H9 (cell line): Measurements from ENCODE around the gene UBQLN4. TPM values are rescaled to one million over a fixed set of nuclear protein-coding genes. Genes with fewer than 3 reads are reported as not detected.
A peak's percentile ranks its signal among the peaks of the same experiment; 100 is the strongest.

Source experiments
- DNase-seq: peaks from one replicate; pipeline ENCODE4 v3.0.0-alpha.2; 2017
- H2AFZ ChIP-seq: one replicate; pipeline ENCODE4 v1.6.1; 2013; ENCODE audit warnings: mild to moderate bottlenecking, low read length, control low read depth, moderate library complexity
- H2AK5ac ChIP-seq: 2 replicates; pipeline ENCODE4 v1.6.1; 2013; ENCODE audit warnings: low read length, control low read depth, mixed read lengths; ENCODE audit not compliant: insufficient read length
- H2BK120ac ChIP-seq: one replicate; pipeline ENCODE4 v1.6.1; 2013; ENCODE audit warnings: low read depth, mild to moderate bottlenecking, low read length, control low read depth, inconsistent platforms; ENCODE audit not compliant: poor library complexity, severe bottlenecking
- H2BK12ac ChIP-seq: 2 replicates; pipeline ENCODE4 v1.6.1; 2013; ENCODE audit warnings: low read length, control low read depth, mixed read lengths, low read depth; ENCODE audit not compliant: insufficient read length
- H2BK15ac ChIP-seq: 2 replicates; pipeline ENCODE4 v1.6.1; 2013; ENCODE audit warnings: low read depth, low read length, control low read depth
- H2BK20ac ChIP-seq: one replicate; pipeline ENCODE4 v1.6.1; 2013; ENCODE audit warnings: low read depth, mild to moderate bottlenecking, low read length, control low read depth, inconsistent platforms; ENCODE audit not compliant: poor library complexity, severe bottlenecking
- H2BK5ac ChIP-seq: 2 replicates; pipeline ENCODE4 v1.6.1; 2013; ENCODE audit warnings: low read length, control low read depth, mixed read lengths; ENCODE audit not compliant: insufficient read length
- H3K14ac ChIP-seq: 2 replicates; pipeline ENCODE4 v1.6.1; 2013; ENCODE audit warnings: low read length, control low read depth; ENCODE audit not compliant: insufficient read depth
- H3K18ac ChIP-seq: 2 replicates; pipeline ENCODE4 v1.6.1; 2013; ENCODE audit warnings: low read depth, mild to moderate bottlenecking, mixed read lengths, low read length, control low read depth; ENCODE audit not compliant: insufficient read length
- H3K23ac ChIP-seq: 2 replicates; pipeline ENCODE4 v1.6.1; 2013; ENCODE audit warnings: low read length, control low read depth, mixed read lengths, low read depth; ENCODE audit not compliant: insufficient read length
- H3K23me2 ChIP-seq: 2 replicates; pipeline ENCODE4 v1.6.1; 2013; ENCODE audit warnings: low read depth, mild to moderate bottlenecking, mixed read lengths, low read length, control low read depth; ENCODE audit not compliant: insufficient read length, poor library complexity, severe bottlenecking
- H3K27ac ChIP-seq: 2 replicates; pipeline ENCODE4 v1.5.1; 2013; ENCODE audit warnings: low read length, control low read depth, mixed read lengths, low read depth; ENCODE audit not compliant: insufficient read length
- H3K27me3 ChIP-seq: 2 replicates; pipeline ENCODE4 v1.6.1; 2013; ENCODE audit warnings: low read length, control low read depth, inconsistent platforms; ENCODE audit not compliant: insufficient read depth
- H3K4ac ChIP-seq: 2 replicates; pipeline ENCODE4 v1.6.1; 2013; ENCODE audit warnings: low read depth, mild to moderate bottlenecking, control low read depth, inconsistent platforms, low read length, moderate library complexity
- H3K4me1 ChIP-seq: 2 replicates; pipeline ENCODE4 v1.6.1; 2013; ENCODE audit warnings: low read length, control low read depth, inconsistent platforms; ENCODE audit not compliant: insufficient read depth
- H3K4me2 ChIP-seq: 2 replicates; pipeline ENCODE4 v1.6.1; 2013; ENCODE audit warnings: low read length, control low read depth, mixed read lengths; ENCODE audit not compliant: insufficient read length, insufficient read depth
- H3K56ac ChIP-seq: 2 replicates; pipeline ENCODE4 v1.6.1; 2013; ENCODE audit warnings: low read depth, mild to moderate bottlenecking, mixed read lengths, low read length, control low read depth; ENCODE audit not compliant: insufficient read length
- H3K79me1 ChIP-seq: 2 replicates; pipeline ENCODE4 v1.6.1; 2013; ENCODE audit warnings: low read depth, mild to moderate bottlenecking, moderate library complexity, low read length, control low read depth, inconsistent platforms; ENCODE audit not compliant: insufficient read depth, poor library complexity, severe bottlenecking
- H3K79me2 ChIP-seq: 2 replicates; pipeline ENCODE4 v1.6.1; 2013; ENCODE audit warnings: low read length, control low read depth, inconsistent platforms; ENCODE audit not compliant: insufficient read depth
- H3K9ac ChIP-seq: 2 replicates; pipeline ENCODE4 v1.6.1; 2013; ENCODE audit warnings: low read length, control low read depth, mixed read lengths; ENCODE audit not compliant: insufficient read length; ENCODE audit errors: extremely low read depth
- H3K9me3 ChIP-seq: one replicate; pipeline ENCODE4 v1.6.1; 2013; ENCODE audit warnings: low read depth, low read length, inconsistent platforms; ENCODE audit not compliant: control insufficient read depth
- H3T11ph ChIP-seq: one replicate; pipeline ENCODE4 v1.6.1; 2013; ENCODE audit warnings: mild to moderate bottlenecking, low read length, control low read depth, inconsistent platforms
- H4K20me1 ChIP-seq: one replicate; pipeline ENCODE4 v1.6.1; 2013; ENCODE audit not compliant: control insufficient read depth, insufficient read length, insufficient read depth
- H4K5ac ChIP-seq: 2 replicates; pipeline ENCODE4 v1.6.1; 2013; ENCODE audit warnings: low read depth, mild to moderate bottlenecking, mixed read lengths, low read length, control low read depth; ENCODE audit not compliant: insufficient read length
- H4K8ac ChIP-seq: replicated peaks from 2 replicates; pipeline ENCODE4 v1.6.1; 2013; ENCODE audit warnings: low read length, control low read depth, mixed read lengths, low read depth; ENCODE audit not compliant: insufficient read length
- H4K91ac ChIP-seq: 2 replicates; pipeline ENCODE4 v1.6.1; 2013; ENCODE audit warnings: low read depth, mild to moderate bottlenecking, moderate library complexity, mixed read lengths, low read length, control low read depth; ENCODE audit not compliant: insufficient read length
- H3K27ac Mint-ChIP-seq, 3 experiments: 2 replicates in 2 of 3; 3 replicates in 1 of 3; pipeline ENCODE4 v1.8.0; 2020 to 2021; ENCODE audit warnings: mixed read lengths in 3 of 3, mild to moderate bottlenecking in 1 of 3, moderate library complexity in 1 of 3
- H3K27me3 Mint-ChIP-seq: 2 replicates; pipeline ENCODE4 v1.8.0; 2021; ENCODE audit warnings: low read depth, mild to moderate bottlenecking, moderate library complexity, mixed read lengths
- H3K36me3 Mint-ChIP-seq, 3 experiments: 2 replicates in 2 of 3; 3 replicates in 1 of 3; pipeline ENCODE4 v1.8.0; 2020 to 2021; ENCODE audit warnings: low read depth in 3 of 3, mixed read lengths in 3 of 3; ENCODE audit not compliant: insufficient read depth in 1 of 3
- H3K4me1 Mint-ChIP-seq, 2 experiments: 2 replicates each; pipeline ENCODE4 v1.8.0; 2020; ENCODE audit warnings: mixed read lengths in 2 of 2
- H3K4me3 Mint-ChIP-seq, 2 experiments: 2 replicates in 1 of 2; 3 replicates in 1 of 2; pipeline ENCODE4 v1.8.0; 2020 to 2021; ENCODE audit warnings: mild to moderate bottlenecking in 2 of 2, mixed read lengths in 2 of 2, moderate library complexity in 1 of 2
- H3K9me3 Mint-ChIP-seq, 2 experiments: 2 replicates in 1 of 2; 3 replicates in 1 of 2; pipeline ENCODE4 v1.8.0; 2020; ENCODE audit warnings: mild to moderate bottlenecking in 2 of 2, mixed read lengths in 2 of 2, moderate library complexity in 1 of 2
- WGBS: extraction: QIAGEN DNeasy Blood & Tissue Kit; methylation state at CpG from one replicate; pipeline ENCODE4 v1.1.7; 2013; ENCODE audit warnings: missing lambda C conversion rate, low lambda C conversion rate, mixed read lengths; ENCODE audit not compliant: insufficient read length; ENCODE audit errors: extremely low coverage; 5-methylcytosine and 5-hydroxymethylcytosine counted together
- total RNA-seq: library from RNA; stranded (reverse); gene quantifications from 2 replicates; pipeline ENCODE4 v1.2.1, GENCODE V29; 2021
- TF ChIP-seq, protein P1 (sequence below): fragments of 200-600 bp; sonication (generic); conservative IDR thresholded peaks from 3 replicates; pipeline ENCODE4 v1.8.0; 2021; ENCODE audit warnings: antibody characterized with exemption, mild to moderate bottlenecking

Gene UBQLN4
- total RNA-seq, 1 experiment from 2014 or later = 49.4 TPM

DNA sequence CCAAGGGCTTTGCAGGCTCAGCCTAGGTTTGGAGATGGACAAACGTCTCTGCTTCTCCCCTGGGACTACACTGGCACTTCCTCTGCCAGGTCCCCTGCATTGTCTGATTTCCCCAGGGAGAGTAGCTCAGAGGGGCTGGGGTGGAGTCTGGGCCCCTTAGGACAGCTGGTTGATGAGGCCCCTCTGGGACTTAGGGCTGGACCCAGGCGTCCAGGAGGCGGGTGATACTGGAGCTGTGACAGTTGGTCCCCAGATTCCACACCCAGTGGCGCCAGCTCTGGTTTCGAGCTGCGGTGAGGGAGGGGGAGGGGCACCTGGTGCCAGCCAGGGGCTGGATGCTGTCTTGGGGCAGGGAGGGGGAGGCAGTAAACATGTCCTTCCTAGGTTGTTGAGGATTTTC is 36.1 kb upstream of the UBQLN4 start:
- H3K79me2 ChIP-seq = no peaks in the 10 kb centered on the region; the same call in 1 of the 2 replicates

More for the DNA sequence above, 36.1 kb upstream of the UBQLN4 start:
- no peak overlapping the region for H3K23ac ChIP-seq
- H3K4me1 ChIP-seq = peaks cover 5% of the 10 kb centered on the region
- DNase-seq = no peak
- no CpG with 5 or more reads among the region's 6 CpGs for WGBS
- H3K27ac Mint-ChIP-seq = peak overlapping the region in 1 of 3 experiments; percentile 72; a peak in 1 of 7 replicates
- H3K9me3 Mint-ChIP-seq = no peaks in the 10 kb centered on the region
- no peak overlapping the region for H2BK12ac ChIP-seq
- no peak overlapping the region for H3K4ac ChIP-seq
- no peak overlapping the region for H3K18ac ChIP-seq
- no peak overlapping the region for H2AK5ac ChIP-seq
- no peak overlapping the region for H3K56ac ChIP-seq
- H2AFZ ChIP-seq = no peak overlapping the region
- no peak overlapping the region for H4K5ac ChIP-seq
- no peak overlapping the region for H4K8ac ChIP-seq
- no peak overlapping the region for H2BK20ac ChIP-seq
- H3T11ph ChIP-seq = no peak overlapping the region
- H2BK120ac ChIP-seq = no peak overlapping the region
- H3K27me3 Mint-ChIP-seq = no peaks in the 10 kb centered on the region
- H3K4me3 Mint-ChIP-seq = no peak overlapping the region
- H3K9ac ChIP-seq = no peak overlapping the region
- no peak overlapping the region for H2BK5ac ChIP-seq
- no peak overlapping the region for H2BK15ac ChIP-seq
- no peak overlapping the region for H4K91ac ChIP-seq
- no peaks in the 10 kb centered on the region for H4K20me1 ChIP-seq
- TF ChIP-seq, protein P1, sequence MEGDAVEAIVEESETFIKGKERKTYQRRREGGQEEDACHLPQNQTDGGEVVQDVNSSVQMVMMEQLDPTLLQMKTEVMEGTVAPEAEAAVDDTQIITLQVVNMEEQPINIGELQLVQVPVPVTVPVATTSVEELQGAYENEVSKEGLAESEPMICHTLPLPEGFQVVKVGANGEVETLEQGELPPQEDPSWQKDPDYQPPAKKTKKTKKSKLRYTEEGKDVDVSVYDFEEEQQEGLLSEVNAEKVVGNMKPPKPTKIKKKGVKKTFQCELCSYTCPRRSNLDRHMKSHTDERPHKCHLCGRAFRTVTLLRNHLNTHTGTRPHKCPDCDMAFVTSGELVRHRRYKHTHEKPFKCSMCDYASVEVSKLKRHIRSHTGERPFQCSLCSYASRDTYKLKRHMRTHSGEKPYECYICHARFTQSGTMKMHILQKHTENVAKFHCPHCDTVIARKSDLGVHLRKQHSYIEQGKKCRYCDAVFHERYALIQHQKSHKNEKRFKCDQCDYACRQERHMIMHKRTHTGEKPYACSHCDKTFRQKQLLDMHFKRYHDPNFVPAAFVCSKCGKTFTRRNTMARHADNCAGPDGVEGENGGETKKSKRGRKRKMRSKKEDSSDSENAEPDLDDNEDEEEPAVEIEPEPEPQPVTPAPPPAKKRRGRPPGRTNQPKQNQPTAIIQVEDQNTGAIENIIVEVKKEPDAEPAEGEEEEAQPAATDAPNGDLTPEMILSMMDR = no peak
- H3K14ac ChIP-seq = no peak overlapping the region
- no peaks in the 10 kb centered on the region for H3K27me3 ChIP-seq
- no peak overlapping the region for H3K4me2 ChIP-seq
- peaks cover 1% of the 10 kb centered on the region for H3K23me2 ChIP-seq
- H3K79me1 ChIP-seq = no peaks in the 10 kb centered on the region
- H3K27ac ChIP-seq = no peak overlapping the region
- peaks cover 41 to 47% of the 10 kb centered on the region in 2 experiments for H3K4me1 Mint-ChIP-seq
- peaks cover 9 to 33% (median 29%) of the 10 kb centered on the region in 3 experiments; a peak in 6 of 7 replicates for H3K36me3 Mint-ChIP-seq
- no peaks in the 10 kb centered on the region for H3K9me3 ChIP-seq
